H9 (cell line): ENCODE data around the gene APLF. TPM values are rescaled to one million over a fixed set of nuclear protein-coding genes. Genes with fewer than 3 reads are reported as not detected.

ENCODE experiments used
- DNase-seq: peaks from one replicate; pipeline ENCODE4 v3.0.0-alpha.2; 2017
- H2AFZ ChIP-seq: one replicate; pipeline ENCODE4 v1.6.1; 2013; ENCODE audit warnings: mild to moderate bottlenecking, low read length, control low read depth, moderate library complexity
- H2AK5ac ChIP-seq: 2 replicates; pipeline ENCODE4 v1.6.1; 2013; ENCODE audit warnings: low read length, control low read depth, mixed read lengths; ENCODE audit not compliant: insufficient read length
- H2BK120ac ChIP-seq: one replicate; pipeline ENCODE4 v1.6.1; 2013; ENCODE audit warnings: low read depth, mild to moderate bottlenecking, low read length, control low read depth, inconsistent platforms; ENCODE audit not compliant: poor library complexity, severe bottlenecking
- H2BK12ac ChIP-seq: 2 replicates; pipeline ENCODE4 v1.6.1; 2013; ENCODE audit warnings: low read length, control low read depth, mixed read lengths, low read depth; ENCODE audit not compliant: insufficient read length
- H2BK15ac ChIP-seq: 2 replicates; pipeline ENCODE4 v1.6.1; 2013; ENCODE audit warnings: low read depth, low read length, control low read depth
- H2BK20ac ChIP-seq: one replicate; pipeline ENCODE4 v1.6.1; 2013; ENCODE audit warnings: low read depth, mild to moderate bottlenecking, low read length, control low read depth, inconsistent platforms; ENCODE audit not compliant: poor library complexity, severe bottlenecking
- H2BK5ac ChIP-seq: 2 replicates; pipeline ENCODE4 v1.6.1; 2013; ENCODE audit warnings: low read length, control low read depth, mixed read lengths; ENCODE audit not compliant: insufficient read length
- H3K14ac ChIP-seq: 2 replicates; pipeline ENCODE4 v1.6.1; 2013; ENCODE audit warnings: low read length, control low read depth; ENCODE audit not compliant: insufficient read depth
- H3K18ac ChIP-seq: 2 replicates; pipeline ENCODE4 v1.6.1; 2013; ENCODE audit warnings: low read depth, mild to moderate bottlenecking, mixed read lengths, low read length, control low read depth; ENCODE audit not compliant: insufficient read length
- H3K23ac ChIP-seq: 2 replicates; pipeline ENCODE4 v1.6.1; 2013; ENCODE audit warnings: low read length, control low read depth, mixed read lengths, low read depth; ENCODE audit not compliant: insufficient read length
- H3K23me2 ChIP-seq: 2 replicates; pipeline ENCODE4 v1.6.1; 2013; ENCODE audit warnings: low read depth, mild to moderate bottlenecking, mixed read lengths, low read length, control low read depth; ENCODE audit not compliant: insufficient read length, poor library complexity, severe bottlenecking
- H3K27ac ChIP-seq: 2 replicates; pipeline ENCODE4 v1.5.1; 2013; ENCODE audit warnings: low read length, control low read depth, mixed read lengths, low read depth; ENCODE audit not compliant: insufficient read length
- H3K27me3 ChIP-seq: 2 replicates; pipeline ENCODE4 v1.6.1; 2013; ENCODE audit warnings: low read length, control low read depth, inconsistent platforms; ENCODE audit not compliant: insufficient read depth
- H3K4ac ChIP-seq: 2 replicates; pipeline ENCODE4 v1.6.1; 2013; ENCODE audit warnings: low read depth, mild to moderate bottlenecking, control low read depth, inconsistent platforms, low read length, moderate library complexity
- H3K4me1 ChIP-seq: 2 replicates; pipeline ENCODE4 v1.6.1; 2013; ENCODE audit warnings: low read length, control low read depth, inconsistent platforms; ENCODE audit not compliant: insufficient read depth
- H3K4me2 ChIP-seq: 2 replicates; pipeline ENCODE4 v1.6.1; 2013; ENCODE audit warnings: low read length, control low read depth, mixed read lengths; ENCODE audit not compliant: insufficient read length, insufficient read depth
- H3K56ac ChIP-seq: 2 replicates; pipeline ENCODE4 v1.6.1; 2013; ENCODE audit warnings: low read depth, mild to moderate bottlenecking, mixed read lengths, low read length, control low read depth; ENCODE audit not compliant: insufficient read length
- H3K79me1 ChIP-seq: 2 replicates; pipeline ENCODE4 v1.6.1; 2013; ENCODE audit warnings: low read depth, mild to moderate bottlenecking, moderate library complexity, low read length, control low read depth, inconsistent platforms; ENCODE audit not compliant: insufficient read depth, poor library complexity, severe bottlenecking
- H3K79me2 ChIP-seq: 2 replicates; pipeline ENCODE4 v1.6.1; 2013; ENCODE audit warnings: low read length, control low read depth, inconsistent platforms; ENCODE audit not compliant: insufficient read depth
- H3K9ac ChIP-seq: 2 replicates; pipeline ENCODE4 v1.6.1; 2013; ENCODE audit warnings: low read length, control low read depth, mixed read lengths; ENCODE audit not compliant: insufficient read length; ENCODE audit errors: extremely low read depth
- H3K9me3 ChIP-seq: one replicate; pipeline ENCODE4 v1.6.1; 2013; ENCODE audit warnings: low read depth, low read length, inconsistent platforms; ENCODE audit not compliant: control insufficient read depth
- H3T11ph ChIP-seq: one replicate; pipeline ENCODE4 v1.6.1; 2013; ENCODE audit warnings: mild to moderate bottlenecking, low read length, control low read depth, inconsistent platforms
- H4K20me1 ChIP-seq: one replicate; pipeline ENCODE4 v1.6.1; 2013; ENCODE audit not compliant: control insufficient read depth, insufficient read length, insufficient read depth
- H4K5ac ChIP-seq: 2 replicates; pipeline ENCODE4 v1.6.1; 2013; ENCODE audit warnings: low read depth, mild to moderate bottlenecking, mixed read lengths, low read length, control low read depth; ENCODE audit not compliant: insufficient read length
- H4K8ac ChIP-seq: replicated peaks from 2 replicates; pipeline ENCODE4 v1.6.1; 2013; ENCODE audit warnings: low read length, control low read depth, mixed read lengths, low read depth; ENCODE audit not compliant: insufficient read length
- H4K91ac ChIP-seq: 2 replicates; pipeline ENCODE4 v1.6.1; 2013; ENCODE audit warnings: low read depth, mild to moderate bottlenecking, moderate library complexity, mixed read lengths, low read length, control low read depth; ENCODE audit not compliant: insufficient read length
- H3K27ac Mint-ChIP-seq, 3 experiments: 2 replicates in 2 of 3; 3 replicates in 1 of 3; pipeline ENCODE4 v1.8.0; 2020 to 2021; ENCODE audit warnings: mixed read lengths in 3 of 3, mild to moderate bottlenecking in 1 of 3, moderate library complexity in 1 of 3
- H3K27me3 Mint-ChIP-seq: 2 replicates; pipeline ENCODE4 v1.8.0; 2021; ENCODE audit warnings: low read depth, mild to moderate bottlenecking, moderate library complexity, mixed read lengths
- H3K36me3 Mint-ChIP-seq, 3 experiments: 2 replicates in 2 of 3; 3 replicates in 1 of 3; pipeline ENCODE4 v1.8.0; 2020 to 2021; ENCODE audit warnings: low read depth in 3 of 3, mixed read lengths in 3 of 3; ENCODE audit not compliant: insufficient read depth in 1 of 3
- H3K4me1 Mint-ChIP-seq, 2 experiments: 2 replicates each; pipeline ENCODE4 v1.8.0; 2020; ENCODE audit warnings: mixed read lengths in 2 of 2
- H3K4me3 Mint-ChIP-seq, 2 experiments: 2 replicates in 1 of 2; 3 replicates in 1 of 2; pipeline ENCODE4 v1.8.0; 2020 to 2021; ENCODE audit warnings: mild to moderate bottlenecking in 2 of 2, mixed read lengths in 2 of 2, moderate library complexity in 1 of 2
- H3K9me3 Mint-ChIP-seq, 2 experiments: 2 replicates in 1 of 2; 3 replicates in 1 of 2; pipeline ENCODE4 v1.8.0; 2020; ENCODE audit warnings: mild to moderate bottlenecking in 2 of 2, mixed read lengths in 2 of 2, moderate library complexity in 1 of 2
- CTCF ChIP-seq: fragments of 200-600 bp; sonication (generic); conservative IDR thresholded peaks from 3 replicates; pipeline ENCODE4 v1.8.0; 2021; ENCODE audit warnings: antibody characterized with exemption, mild to moderate bottlenecking
- WGBS: extraction: QIAGEN DNeasy Blood & Tissue Kit; methylation state at CpG from one replicate; pipeline ENCODE4 v1.1.7; 2013; ENCODE audit warnings: missing lambda C conversion rate, low lambda C conversion rate, mixed read lengths; ENCODE audit not compliant: insufficient read length; ENCODE audit errors: extremely low coverage; 5-methylcytosine and 5-hydroxymethylcytosine counted together
- total RNA-seq: library from RNA; stranded (reverse); gene quantifications from 2 replicates; pipeline ENCODE4 v1.2.1, GENCODE V29; 2021

APLF gene
- total RNA-seq, 1 experiment from 2014 or later, result 3.7 TPM

GRCh38 chr2:68603059-68603458 is 135.7 kb downstream of the APLF start:
- H4K20me1 ChIP-seq, result no peaks in the 10 kb centered on the region
- H3K27ac ChIP-seq, result no peak overlapping the region
- Mint-ChIP-seq H3K4me3 (no peak overlapping the region), H3K9me3 (peaks cover 37 to 41% of the 10 kb centered on the region in 2 experiments), H3K27me3 (peaks cover 1% of the 10 kb centered on the region; the same call in 1 of the 2 replicates), H3K36me3 (no peaks in the 10 kb centered on the region; a peak in 3 of 7 replicates), H3K4me1 (no peaks in the 10 kb centered on the region), H3K27ac (no peak overlapping the region)
- H3K4me2 ChIP-seq, result no peak overlapping the region
- H3K4ac ChIP-seq, result no peak overlapping the region
- H3K9me3 ChIP-seq, result no peaks in the 10 kb centered on the region
- H2BK5ac ChIP-seq, result no peak overlapping the region
- no peak overlapping the region for H2BK12ac ChIP-seq
- no peak for TF ChIP-seq CTCF
- no CpG with 5 or more reads among the region's 1 CpG for WGBS
- H3K18ac ChIP-seq, result no peak overlapping the region
- H3K14ac ChIP-seq, result no peak overlapping the region
- H2AFZ ChIP-seq, result no peak overlapping the region
- H3K23ac ChIP-seq, result no peak overlapping the region
- H4K91ac ChIP-seq, result no peak overlapping the region
- H2AK5ac ChIP-seq, result no peak overlapping the region
- no peaks in the 10 kb centered on the region for H3K23me2 ChIP-seq
- no peak overlapping the region for H4K8ac ChIP-seq
- H3K56ac ChIP-seq, result no peak overlapping the region
- H2BK20ac ChIP-seq, result no peak overlapping the region
- H2BK15ac ChIP-seq, result no peak overlapping the region
- no peak for DNase-seq
- no peaks in the 10 kb centered on the region for H3K4me1 ChIP-seq
- no peak overlapping the region for H2BK120ac ChIP-seq
- no peaks in the 10 kb centered on the region for H3K79me2 ChIP-seq
- H3K9ac ChIP-seq, result no peak overlapping the region
- H3K79me1 ChIP-seq, result no peaks in the 10 kb centered on the region
- H3K27me3 ChIP-seq, result no peaks in the 10 kb centered on the region
- H4K5ac ChIP-seq, result no peak overlapping the region
- H3T11ph ChIP-seq, result no peak overlapping the region
